HL-60 (cell line): ENCODE results near the gene USP43.

Source experiments
- DNase-seq, 2 experiments: peaks; one replicate each; pipeline ENCODE4 v3.0.0-alpha.2; 2010 to 2020; ENCODE audit warnings: low read depth in 1 of 2, low spot score in 1 of 2
- H3K27ac ChIP-seq: fragments of 250-450 bp; sonication (Bioruptor Pico); replicated peaks from 2 replicates; pipeline ENCODE4 v1.5.1; 2020; ENCODE audit warnings: mild to moderate bottlenecking, moderate library complexity
- H3K27me3 ChIP-seq: fragments of 250-450 bp; sonication (Bioruptor Pico); 2 replicates; pipeline ENCODE4 v1.5.1; 2021; ENCODE audit warnings: mild to moderate bottlenecking, moderate library complexity; ENCODE audit not compliant: insufficient read depth, poor library complexity, severe bottlenecking
- H3K4me3 ChIP-seq: replicated peaks from 2 replicates; pipeline ENCODE4 v1.5.1; 2011; ENCODE audit warnings: mild to moderate bottlenecking, control low read depth, low read length; ENCODE audit not compliant: insufficient read depth
- GABPA ChIP-seq: IDR thresholded peaks from 2 replicates; pipeline ENCODE4 v1.6.1; 2012; ENCODE audit warnings: low read depth
- POLR2AphosphoS5 ChIP-seq: IDR thresholded peaks from 2 replicates; pipeline ENCODE4 v1.6.1; 2012; ENCODE audit warnings: low read depth
- SPI1 ChIP-seq: IDR thresholded peaks from 2 replicates; pipeline ENCODE4 v1.6.1; 2012; ENCODE audit warnings: low read depth, mild to moderate bottlenecking, borderline replicate concordance
- TF ChIP-seq, protein P1 (sequence below): IDR thresholded peaks from one replicate; pipeline ENCODE4 v1.5.1; 2011; ENCODE audit warnings: low read length, control low read depth, inconsistent platforms; ENCODE audit not compliant: insufficient read depth
- TF ChIP-seq, protein P2 (sequence below): IDR thresholded peaks from 2 replicates; pipeline ENCODE4 v1.6.1; 2012; ENCODE audit warnings: low read depth; ENCODE audit not compliant: insufficient replicate concordance

The USP43 gene

DNA sequence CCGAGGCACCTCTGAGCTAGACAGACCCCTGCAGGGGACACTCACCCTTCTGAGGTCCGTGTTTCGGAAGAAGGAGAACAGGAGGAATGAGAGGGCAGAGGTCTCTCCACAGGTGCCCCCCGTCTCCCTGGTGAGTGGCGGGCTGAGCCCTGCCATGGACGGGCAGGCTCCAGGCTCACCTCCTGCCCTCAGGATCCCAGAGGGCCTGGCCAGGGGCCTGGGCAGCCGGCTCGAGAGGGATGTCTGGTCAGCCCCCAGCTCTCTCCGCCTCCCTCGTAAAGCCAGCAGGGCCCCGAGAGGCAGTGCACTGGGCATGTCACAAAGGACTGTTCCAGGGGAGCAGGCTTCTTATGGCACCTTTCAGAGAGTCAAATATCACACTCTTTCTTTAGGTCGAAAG lies 83.2 kb downstream of the USP43 start:
- Histone ChIP-seq H3K27ac (no peak overlapping the region), H3K27me3 (no peaks in the 10 kb centered on the region), H3K4me3 (no peak overlapping the region)
- TF ChIP-seq POLR2AphosphoS5 (no peak), GABPA (no peak), SPI1 (no peak)
- TF ChIP-seq, protein P1, sequence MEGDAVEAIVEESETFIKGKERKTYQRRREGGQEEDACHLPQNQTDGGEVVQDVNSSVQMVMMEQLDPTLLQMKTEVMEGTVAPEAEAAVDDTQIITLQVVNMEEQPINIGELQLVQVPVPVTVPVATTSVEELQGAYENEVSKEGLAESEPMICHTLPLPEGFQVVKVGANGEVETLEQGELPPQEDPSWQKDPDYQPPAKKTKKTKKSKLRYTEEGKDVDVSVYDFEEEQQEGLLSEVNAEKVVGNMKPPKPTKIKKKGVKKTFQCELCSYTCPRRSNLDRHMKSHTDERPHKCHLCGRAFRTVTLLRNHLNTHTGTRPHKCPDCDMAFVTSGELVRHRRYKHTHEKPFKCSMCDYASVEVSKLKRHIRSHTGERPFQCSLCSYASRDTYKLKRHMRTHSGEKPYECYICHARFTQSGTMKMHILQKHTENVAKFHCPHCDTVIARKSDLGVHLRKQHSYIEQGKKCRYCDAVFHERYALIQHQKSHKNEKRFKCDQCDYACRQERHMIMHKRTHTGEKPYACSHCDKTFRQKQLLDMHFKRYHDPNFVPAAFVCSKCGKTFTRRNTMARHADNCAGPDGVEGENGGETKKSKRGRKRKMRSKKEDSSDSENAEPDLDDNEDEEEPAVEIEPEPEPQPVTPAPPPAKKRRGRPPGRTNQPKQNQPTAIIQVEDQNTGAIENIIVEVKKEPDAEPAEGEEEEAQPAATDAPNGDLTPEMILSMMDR = no peak
- TF ChIP-seq, protein P2, sequence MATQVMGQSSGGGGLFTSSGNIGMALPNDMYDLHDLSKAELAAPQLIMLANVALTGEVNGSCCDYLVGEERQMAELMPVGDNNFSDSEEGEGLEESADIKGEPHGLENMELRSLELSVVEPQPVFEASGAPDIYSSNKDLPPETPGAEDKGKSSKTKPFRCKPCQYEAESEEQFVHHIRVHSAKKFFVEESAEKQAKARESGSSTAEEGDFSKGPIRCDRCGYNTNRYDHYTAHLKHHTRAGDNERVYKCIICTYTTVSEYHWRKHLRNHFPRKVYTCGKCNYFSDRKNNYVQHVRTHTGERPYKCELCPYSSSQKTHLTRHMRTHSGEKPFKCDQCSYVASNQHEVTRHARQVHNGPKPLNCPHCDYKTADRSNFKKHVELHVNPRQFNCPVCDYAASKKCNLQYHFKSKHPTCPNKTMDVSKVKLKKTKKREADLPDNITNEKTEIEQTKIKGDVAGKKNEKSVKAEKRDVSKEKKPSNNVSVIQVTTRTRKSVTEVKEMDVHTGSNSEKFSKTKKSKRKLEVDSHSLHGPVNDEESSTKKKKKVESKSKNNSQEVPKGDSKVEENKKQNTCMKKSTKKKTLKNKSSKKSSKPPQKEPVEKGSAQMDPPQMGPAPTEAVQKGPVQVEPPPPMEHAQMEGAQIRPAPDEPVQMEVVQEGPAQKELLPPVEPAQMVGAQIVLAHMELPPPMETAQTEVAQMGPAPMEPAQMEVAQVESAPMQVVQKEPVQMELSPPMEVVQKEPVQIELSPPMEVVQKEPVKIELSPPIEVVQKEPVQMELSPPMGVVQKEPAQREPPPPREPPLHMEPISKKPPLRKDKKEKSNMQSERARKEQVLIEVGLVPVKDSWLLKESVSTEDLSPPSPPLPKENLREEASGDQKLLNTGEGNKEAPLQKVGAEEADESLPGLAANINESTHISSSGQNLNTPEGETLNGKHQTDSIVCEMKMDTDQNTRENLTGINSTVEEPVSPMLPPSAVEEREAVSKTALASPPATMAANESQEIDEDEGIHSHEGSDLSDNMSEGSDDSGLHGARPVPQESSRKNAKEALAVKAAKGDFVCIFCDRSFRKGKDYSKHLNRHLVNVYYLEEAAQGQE = no peak
- DNase-seq = no peak

DNA sequence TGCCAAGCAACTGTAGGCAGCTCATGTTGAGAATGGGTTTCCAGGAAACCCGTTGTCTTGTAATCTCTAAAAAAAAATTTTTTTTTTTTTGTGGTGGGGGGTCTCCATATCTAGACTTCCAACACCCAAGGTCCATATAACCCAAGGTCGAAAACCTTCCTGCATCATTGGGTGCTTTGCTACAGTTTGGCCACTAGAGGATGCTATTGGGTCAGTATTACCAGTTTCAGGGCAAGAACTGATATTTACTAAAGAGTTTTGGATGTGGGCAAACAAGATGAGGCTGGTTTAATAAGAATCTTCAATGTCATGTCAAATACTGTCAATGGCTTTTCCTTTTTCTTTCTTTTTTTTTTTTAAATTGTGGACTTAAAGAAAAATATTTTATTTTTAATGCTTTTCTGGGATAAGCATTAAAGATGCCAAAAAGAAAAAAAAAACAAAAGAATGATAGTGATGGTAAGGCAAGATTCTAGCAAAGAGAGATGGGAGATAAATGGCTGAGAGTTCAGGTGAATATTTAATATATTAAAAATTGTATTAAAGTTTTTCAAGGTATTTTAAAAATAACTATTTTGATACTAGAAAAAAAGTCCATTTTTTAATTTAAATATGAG lies 83.8 kb downstream of the USP43 start:
- TF ChIP-seq SPI1 = no peak
- TF ChIP-seq, protein P1 = peak; percentile 52
- H3K27ac ChIP-seq = no peak overlapping the region
- no peak overlapping the region for H3K4me3 ChIP-seq
- peak in 1 of 2 experiments; percentile 14 for DNase-seq
- no peaks in the 10 kb centered on the region for H3K27me3 ChIP-seq

DNA sequence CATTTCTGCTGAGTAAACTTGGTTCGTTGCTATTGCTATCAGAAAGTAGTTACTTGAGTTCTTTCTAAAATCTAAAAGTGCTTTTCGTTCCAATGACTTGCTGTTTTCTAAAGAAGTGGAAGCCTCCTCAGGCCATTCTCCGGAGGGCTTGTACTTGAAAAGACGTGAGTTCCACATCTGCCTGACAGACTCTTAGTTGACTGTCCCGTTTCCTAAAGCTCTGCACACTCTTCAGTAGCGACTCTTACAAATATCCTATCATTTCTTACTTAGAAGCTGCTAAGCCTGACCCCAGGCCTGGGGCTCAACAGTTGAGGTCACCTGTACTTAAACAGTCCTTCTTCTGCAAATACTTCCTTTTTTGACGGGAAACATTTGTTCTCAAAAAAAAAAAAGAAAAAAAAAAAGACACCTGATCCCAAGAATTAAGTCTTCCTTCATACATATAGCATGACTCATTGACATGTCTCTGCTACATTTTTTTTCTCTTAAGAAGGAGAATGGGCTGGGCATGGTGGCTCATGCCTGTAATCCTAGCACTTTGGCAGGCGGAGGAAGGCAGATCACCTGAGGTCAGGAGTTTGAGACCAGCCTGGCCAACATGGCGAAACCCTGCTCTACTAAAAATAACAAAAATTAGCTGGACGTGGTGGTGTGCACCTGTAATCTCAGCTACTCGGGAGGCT lies 84.6 kb downstream of the USP43 start:
- TF ChIP-seq, protein P1 = no peak
- no peak for TF ChIP-seq POLR2AphosphoS5
- TF ChIP-seq SPI1 = no peak
- TF ChIP-seq, protein P2 = no peak
- TF ChIP-seq GABPA = no peak
- H3K27ac ChIP-seq = no peak overlapping the region
- no peak overlapping the region for H3K4me3 ChIP-seq
- DNase-seq = no peak
- no peaks in the 10 kb centered on the region for H3K27me3 ChIP-seq

DNA sequence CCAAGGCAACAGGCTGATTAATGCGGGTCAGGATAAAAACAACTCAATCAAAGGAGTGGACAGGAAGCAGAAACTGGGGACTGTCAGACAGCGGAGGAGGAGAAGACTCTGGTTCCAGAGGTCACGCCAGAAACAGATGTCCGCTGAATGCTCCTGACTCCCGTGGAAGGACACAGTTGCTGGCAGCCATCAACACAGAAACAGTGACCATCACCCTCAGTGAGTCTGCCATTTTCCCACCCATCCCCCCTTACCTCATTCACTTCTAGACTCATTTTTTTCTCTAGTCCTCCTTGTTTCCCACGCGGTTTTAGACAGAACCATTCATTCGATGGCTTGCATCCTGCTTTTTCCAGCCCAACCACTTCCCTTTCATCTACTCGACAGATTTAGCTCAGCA lies 105.2 kb downstream of the USP43 start:
- Histone ChIP-seq H3K27ac (no peak overlapping the region), H3K4me3 (no peak overlapping the region), H3K27me3 (no peaks in the 10 kb centered on the region)
- TF ChIP-seq SPI1 (no peak), POLR2AphosphoS5 (no peak), GABPA (no peak)
- TF ChIP-seq, protein P1 = no peak
- TF ChIP-seq, protein P2 = no peak
- no peak for DNase-seq
